Pancreas (tissue), 10 donors: Measurements from ENCODE around the gene ZBTB44. TPM values are rescaled to one million over a fixed set of nuclear protein-coding genes. Genes with fewer than 3 reads are reported as not detected.
"Not testable (repeated sequence)": the region's sequence is repeated elsewhere in the genome, so short reads cannot be mapped to it uniquely, and the experiment has no call there.

Experiments
- ATAC-seq, 4 donors: fragments of 200-7000 bp; cut with Tn5 transposase; one replicate each; pipeline versions ENCODE4 v1.8.0 to v1.9.1; 2020; ENCODE audit warnings: mild to moderate bottlenecking in 4 of 4, moderate library complexity in 4 of 4
- DNase-seq, 6 donors: peaks; one replicate each; pipeline ENCODE4 v3.0.0-alpha.2; 2020
- FAIRE-seq: peaks from 2 replicates; lab custom pipeline; 2012; peaks lifted over from hg19 to GRCh38; lab: Jason Lieb, UNC
- H3K27ac ChIP-seq, 4 donors: fragments of 200-600 bp; sonication (generic); 1 replicate in 3 of 4; 2 replicates in 1 of 4; pipeline versions ENCODE4 v1.5.0 to v1.8.0; 2020
- H3K27me3 ChIP-seq, 4 donors: fragments of 200-600 bp; one replicate each; pipeline ENCODE4 v1.8.0; 2021
- H3K36me3 ChIP-seq, 3 donors: fragments of 200-600 bp; sonication (generic) in 1 of 3; one replicate each; pipeline versions ENCODE4 v1.5.0 to v1.8.0; 2020 to 2021
- H3K4me1 ChIP-seq, 3 donors: fragments of 200-600 bp; one replicate each; pipeline ENCODE4 v1.8.0; 2021
- H3K4me3 ChIP-seq, 4 donors: fragments of 200-600 bp; sonication (generic) in 2 of 4; one replicate each; pipeline versions ENCODE4 v1.5.0 to v1.8.0; 2020 to 2021
- H3K9me3 ChIP-seq, 4 donors: fragments of 200-600 bp; one replicate each; pipeline ENCODE4 v1.8.0; 2021
- WGBS, 2 donors: extraction: QIAGEN DNeasy Blood & Tissue Kit; methylation state at CpG; one replicate each; pipeline ENCODE4 v1.1.7; 2013; 5-methylcytosine and 5-hydroxymethylcytosine counted together
- intact Hi-C, 3 donors: fragments of 100-400 bp; cut with DNase I; formaldehyde crosslinking; loops; one replicate each; pipeline versions ENCODE4 v1.11.1 to v1.14.2; 2022
- polyA plus RNA-seq, 2 donors: library from polyadenylated mRNA; stranded (reverse); fragments of 200-250 nt; gene quantifications; one replicate each; pipeline ENCODE4 v1.2.3, GENCODE V29; 2013
- total RNA-seq, 6 donors: library from RNA; stranded (reverse); fragmentation: NEBNext Ultra II Directional in 4 of 6; extraction: Animal tissue kit (Norgen Biotek cat#: 25700) in 4 of 6; gene quantifications; one replicate each; pipeline versions ENCODE4 v1.2.1 to v1.2.4, GENCODE V29; 2021 to 2023
- TF ChIP-seq, protein P1 (sequence below), 4 donors: fragments of 200-600 bp; sonication (generic) in 3 of 4; IDR thresholded peaks; one replicate each; pipeline versions ENCODE4 v1.5.0 to v1.8.0; 2021; ENCODE audit warnings: antibody characterized with exemption in 4 of 4
- donor health status: healthy with polysubstance abuse.
- donor health status: DM: no; HTN: no; CAD: no; lungs with moderate emphysema.
- donor health status: DM: no; HTN: no; CAD: no.
- donor health status: control.
- donor health status: control.
- donor health status: Bipolar disorder and iron deficiency.
- donor health status: DM: yes; HTN: yes; CAD: no.
- donor health status: DM: no; HTN: no; CAD: no.
- donor health status: DM: no; HTN: no; CAD: no.
- donor health status: DM: yes; HTN: yes; CAD: no.

The ZBTB44 gene
- total and polyA plus RNA-seq, 8 donors = 6.4 to 31.1 (median 18.1) TPM

DNA sequence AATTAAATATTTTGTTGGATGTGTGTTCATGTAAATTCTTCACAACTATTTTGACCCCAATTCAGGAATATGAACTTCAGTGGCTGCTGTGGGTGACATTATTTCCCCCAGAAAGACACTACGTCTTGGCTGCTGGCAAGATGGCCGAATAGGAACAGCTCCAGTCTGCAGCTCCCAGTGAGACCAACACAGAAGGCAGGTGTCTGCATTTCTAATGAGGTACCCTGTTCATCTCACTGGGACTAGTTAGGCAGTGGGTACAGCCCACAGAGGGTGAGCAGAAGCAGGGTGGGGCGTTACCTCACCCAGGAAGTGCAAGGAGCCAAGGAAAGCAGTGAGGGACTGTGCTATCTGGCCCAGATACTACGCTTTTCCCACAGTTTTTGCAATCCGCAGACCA lies 65.3 kb downstream of the ZBTB44 start:
- 95 to 99% methylated on average over 5 of the region's 5 CpGs for WGBS, 2 donors
- FAIRE-seq (no peak), ATAC-seq (no peak), DNase-seq (no peak)
- Histone ChIP-seq H3K27me3 (no peaks in the 10 kb centered on the region), H3K4me3 (no peak overlapping the region), H3K36me3 (peaks cover 0 to 4% (median 0%) of the 10 kb centered on the region in 3 donors), H3K27ac (no peak overlapping the region), H3K9me3 (no peaks in the 10 kb centered on the region), H3K4me1 (no peaks in the 10 kb centered on the region)
- TF ChIP-seq, protein P1, sequence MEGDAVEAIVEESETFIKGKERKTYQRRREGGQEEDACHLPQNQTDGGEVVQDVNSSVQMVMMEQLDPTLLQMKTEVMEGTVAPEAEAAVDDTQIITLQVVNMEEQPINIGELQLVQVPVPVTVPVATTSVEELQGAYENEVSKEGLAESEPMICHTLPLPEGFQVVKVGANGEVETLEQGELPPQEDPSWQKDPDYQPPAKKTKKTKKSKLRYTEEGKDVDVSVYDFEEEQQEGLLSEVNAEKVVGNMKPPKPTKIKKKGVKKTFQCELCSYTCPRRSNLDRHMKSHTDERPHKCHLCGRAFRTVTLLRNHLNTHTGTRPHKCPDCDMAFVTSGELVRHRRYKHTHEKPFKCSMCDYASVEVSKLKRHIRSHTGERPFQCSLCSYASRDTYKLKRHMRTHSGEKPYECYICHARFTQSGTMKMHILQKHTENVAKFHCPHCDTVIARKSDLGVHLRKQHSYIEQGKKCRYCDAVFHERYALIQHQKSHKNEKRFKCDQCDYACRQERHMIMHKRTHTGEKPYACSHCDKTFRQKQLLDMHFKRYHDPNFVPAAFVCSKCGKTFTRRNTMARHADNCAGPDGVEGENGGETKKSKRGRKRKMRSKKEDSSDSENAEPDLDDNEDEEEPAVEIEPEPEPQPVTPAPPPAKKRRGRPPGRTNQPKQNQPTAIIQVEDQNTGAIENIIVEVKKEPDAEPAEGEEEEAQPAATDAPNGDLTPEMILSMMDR (IDR thresholded peaks at IDR 0.05) = no peak
- intact Hi-C loops = no loop called here

DNA sequence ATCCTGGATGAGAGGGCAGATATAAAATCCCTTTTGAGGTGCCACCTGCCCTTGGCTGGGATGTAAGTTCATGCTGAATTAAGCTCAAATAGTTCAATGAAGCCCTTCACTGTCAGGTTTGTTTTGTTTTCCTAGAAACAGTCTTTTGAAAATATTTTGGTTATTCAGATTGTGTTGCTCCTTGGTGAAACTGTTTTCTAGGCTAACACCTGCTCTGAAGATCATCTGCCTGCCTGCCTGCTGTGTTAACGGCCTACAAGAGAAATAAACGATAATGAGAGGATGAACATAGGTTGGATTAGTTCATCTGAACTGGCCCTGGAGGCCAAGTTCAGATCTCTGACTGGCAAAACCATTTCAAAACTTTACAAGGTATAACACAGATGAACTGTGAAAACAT lies 67.4 kb downstream of the ZBTB44 start:
- intact Hi-C loops = no loop called here
- Histone ChIP-seq H3K36me3 (peaks cover 0 to 4% (median 0%) of the 10 kb centered on the region in 3 donors), H3K27ac (no peak overlapping the region), H3K4me3 (no peak overlapping the region), H3K4me1 (peaks cover 0 to under 1% (median 0%) of the 10 kb centered on the region in 3 donors), H3K9me3 (no peaks in the 10 kb centered on the region), H3K27me3 (no peaks in the 10 kb centered on the region)
- ATAC-seq (no peak), DNase-seq (no peak), FAIRE-seq (no peak)
- WGBS, 2 donors = 88 to 91% methylated on average over 2 of the region's 2 CpGs
- TF ChIP-seq, protein P1 (IDR thresholded peaks at IDR 0.05) = no peak

DNA sequence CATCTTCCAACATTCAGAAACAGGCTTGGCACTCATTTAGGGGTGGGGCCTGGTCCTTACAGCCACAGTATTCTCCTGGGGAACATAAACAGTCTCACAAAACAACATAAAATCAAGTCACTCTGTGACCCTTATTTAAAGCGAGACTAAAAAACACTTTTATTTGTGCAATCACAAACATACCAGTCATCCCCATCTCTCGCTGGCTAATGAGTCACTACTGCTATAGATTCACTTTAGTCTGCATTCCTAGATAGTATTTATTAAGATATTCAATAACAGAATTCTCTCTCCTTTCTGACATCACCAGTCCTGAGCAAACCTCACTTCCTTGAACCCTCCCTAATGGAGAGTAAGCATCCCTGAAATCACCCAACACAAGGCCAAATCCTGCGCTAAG lies 68.0 kb downstream of the ZBTB44 start:
- ATAC-seq = no peak
- no peaks in the 10 kb centered on the region for H3K9me3 ChIP-seq
- H3K4me3 ChIP-seq = no peak overlapping the region
- no peaks in the 10 kb centered on the region for H3K27me3 ChIP-seq
- intact Hi-C loops = no loop called here
- TF ChIP-seq, protein P1 (IDR thresholded peaks at IDR 0.05) = no peak
- no peak for FAIRE-seq
- WGBS, 2 donors = 94 to 95% methylated on average over 3 of the region's 3 CpGs
- no peak for DNase-seq
- peaks cover 0 to 4% (median 0%) of the 10 kb centered on the region in 3 donors for H3K36me3 ChIP-seq
- no peak overlapping the region for H3K27ac ChIP-seq
- H3K4me1 ChIP-seq = peaks cover 0 to 5% (median 4%) of the 10 kb centered on the region in 3 donors

DNA sequence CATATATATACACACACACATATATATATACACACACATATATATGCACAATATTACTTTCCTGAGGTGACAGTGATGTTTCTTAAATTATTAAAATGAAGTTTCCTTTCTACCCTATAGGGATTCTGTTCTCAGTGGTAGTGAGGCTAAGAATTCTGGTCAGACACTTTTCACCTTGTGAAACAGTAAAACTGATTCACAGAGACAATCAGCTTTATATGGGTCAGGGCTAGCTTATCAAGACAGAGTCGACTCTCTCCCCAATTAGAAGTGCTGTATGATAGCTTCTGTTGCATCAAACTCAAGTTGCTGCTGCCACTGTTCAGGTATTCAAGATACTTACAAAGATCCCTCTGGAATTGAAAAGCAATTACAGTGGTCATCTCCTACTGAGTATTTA lies 68.4 kb downstream of the ZBTB44 start:
- 37 to 62% methylated on average over 1 of the region's 1 CpG for WGBS, 2 donors
- Histone ChIP-seq H3K27me3 (no peaks in the 10 kb centered on the region), H3K4me3 (no peak overlapping the region), H3K27ac (no peak overlapping the region), H3K36me3 (peaks cover 0 to 4% (median 0%) of the 10 kb centered on the region in 3 donors), H3K4me1 (peaks cover 0 to 5% (median 4%) of the 10 kb centered on the region in 3 donors), H3K9me3 (no peaks in the 10 kb centered on the region)
- no peak for DNase-seq
- FAIRE-seq = no peak
- TF ChIP-seq, protein P1 (IDR thresholded peaks at IDR 0.05) = no peak
- no peak for ATAC-seq
- intact Hi-C loops = no loop called here

DNA sequence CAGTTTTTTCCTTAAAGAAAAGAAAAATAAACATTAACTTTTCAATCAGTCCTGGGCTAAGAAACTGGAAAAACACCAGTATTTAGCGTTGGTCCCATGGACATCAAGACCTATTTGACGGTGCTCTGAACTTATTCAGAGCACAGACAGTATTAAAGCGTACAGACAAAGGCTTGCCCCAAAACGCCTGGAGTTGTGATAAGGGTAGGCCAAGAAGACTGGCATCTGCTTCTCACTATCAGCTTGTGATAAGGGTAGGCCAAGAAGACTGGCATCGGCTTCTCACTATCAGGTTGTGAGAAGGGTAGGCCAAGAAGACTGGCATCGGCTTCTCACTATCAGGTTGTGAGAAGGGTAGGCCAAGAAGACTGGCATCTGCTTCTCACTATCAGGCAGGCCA lies 69.3 kb downstream of the ZBTB44 start:
- DNase-seq, H3K27ac ChIP-seq, FAIRE-seq, H3K4me1 ChIP-seq, ATAC-seq, H3K9me3 ChIP-seq, H3K27me3 ChIP-seq, intact Hi-C loops, H3K36me3 ChIP-seq, H3K4me3 ChIP-seq: not testable (repeated sequence)
- 52 to 63% methylated on average over 6 of the region's 6 CpGs for WGBS, 2 donors
